Fibroblast of peridontal ligament (primary cell): ENCODE data around the gene CUL7.
A peak's percentile ranks its signal among the peaks of the same experiment; 100 is the strongest.
"Not testable (repeated sequence)": the region's sequence is repeated elsewhere in the genome, so short reads cannot be mapped to it uniquely, and the experiment has no call there.

Experiments used
- DNase-seq: peaks from one replicate; pipeline ENCODE4 v3.0.0-alpha.2; 2010; ENCODE audit errors: extremely low read depth

The CUL7 gene

DNA sequence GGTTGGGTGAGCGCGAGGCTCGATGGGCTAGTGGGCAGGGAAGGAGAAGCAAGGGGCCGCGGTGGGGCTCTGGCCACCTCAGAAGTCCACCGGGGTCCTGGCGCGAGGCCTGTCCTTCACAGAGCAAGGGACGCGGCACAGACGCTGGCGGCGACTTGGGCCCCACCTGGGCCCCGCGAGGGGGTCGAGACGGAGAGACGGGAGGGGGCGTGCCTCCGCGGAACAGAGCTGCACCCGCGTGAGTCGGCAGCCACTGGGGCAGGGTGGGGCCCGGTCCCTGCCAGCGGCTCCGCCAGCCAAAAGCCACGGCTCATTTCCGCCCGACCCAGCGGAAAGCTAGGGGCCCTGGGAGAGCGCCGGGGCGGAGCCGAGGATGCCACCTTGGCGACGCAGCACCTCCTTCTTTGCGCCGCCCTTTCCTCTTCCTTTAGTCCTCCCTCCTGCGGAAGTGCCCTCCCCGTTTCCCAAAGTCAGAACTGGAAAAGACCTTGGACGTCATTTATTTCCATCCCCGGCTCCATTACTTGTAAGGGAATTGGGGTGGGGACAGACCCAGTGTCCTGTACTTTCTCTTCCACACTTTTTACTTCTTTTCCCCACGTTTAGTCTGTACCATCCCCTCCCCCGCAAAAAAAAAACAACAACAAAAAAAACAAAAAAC lies at the start of gene CUL7:
Gene CUL7 (minus strand): TSS at position 307 of the 661 bp plus-strand sequence. CDS start 1,063 bp downstream, outside the sequence.
- peak; percentile 94 for DNase-seq

DNA sequence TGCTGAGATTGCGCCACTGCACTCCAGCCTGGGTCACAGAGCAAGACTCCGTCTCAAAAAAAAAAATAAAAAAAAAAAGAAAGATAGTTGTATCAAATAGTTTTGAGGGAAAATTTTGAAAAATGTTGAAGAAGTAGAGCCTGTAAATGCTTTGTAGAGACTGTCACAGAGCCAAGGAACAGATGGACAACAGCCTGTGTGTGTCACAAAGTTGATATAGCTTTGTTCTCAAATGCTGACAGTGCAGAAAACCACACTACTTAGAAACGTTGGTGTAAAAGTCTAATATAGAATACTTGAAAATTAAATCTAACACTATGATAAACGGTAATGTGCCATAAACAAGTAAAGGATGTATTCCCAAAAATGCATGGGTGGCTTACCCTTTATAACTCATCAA lies 47.8 kb upstream of the CUL7 start:
- DNase-seq: no peak

DNA sequence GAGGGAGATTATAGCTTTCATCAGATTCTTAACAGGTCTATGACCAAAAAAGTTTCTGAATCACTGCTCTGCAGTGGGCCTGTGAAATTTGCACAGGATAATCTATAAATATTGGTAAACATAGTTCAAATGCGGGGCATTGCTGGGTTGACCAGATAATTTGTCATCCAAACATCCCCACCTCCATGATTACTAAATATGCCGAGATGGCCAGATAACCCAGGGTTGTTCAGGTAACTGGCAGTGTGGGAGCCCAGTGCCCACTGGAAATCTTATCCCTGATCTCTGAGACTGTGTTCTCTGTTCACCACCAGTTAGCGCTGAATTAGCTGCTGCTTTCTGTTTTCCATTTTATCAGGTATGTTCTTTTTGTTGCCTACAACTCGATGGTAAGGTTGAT lies 43.9 kb upstream of the CUL7 start:
- DNase-seq: no peak

DNA sequence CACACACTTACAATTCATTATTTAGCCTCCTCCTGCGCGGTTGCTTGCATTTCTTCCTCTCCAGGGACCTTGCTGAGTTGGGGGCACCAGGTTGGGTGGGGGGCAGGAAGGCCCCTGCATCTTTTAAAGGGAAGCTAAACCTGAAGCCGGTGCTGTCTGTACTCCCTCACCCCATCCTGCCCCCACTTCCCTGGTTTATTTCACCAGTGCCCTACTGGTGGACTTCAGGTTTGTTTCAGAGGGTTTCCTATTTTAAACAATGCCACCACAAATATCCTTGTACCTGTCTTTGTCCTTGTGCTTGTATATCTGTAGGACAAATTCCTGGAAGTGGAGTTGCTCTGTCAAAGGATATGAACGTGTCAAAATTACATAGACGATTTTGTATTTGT lies 43.4 kb upstream of the CUL7 start:
- DNase-seq: no peak

DNA sequence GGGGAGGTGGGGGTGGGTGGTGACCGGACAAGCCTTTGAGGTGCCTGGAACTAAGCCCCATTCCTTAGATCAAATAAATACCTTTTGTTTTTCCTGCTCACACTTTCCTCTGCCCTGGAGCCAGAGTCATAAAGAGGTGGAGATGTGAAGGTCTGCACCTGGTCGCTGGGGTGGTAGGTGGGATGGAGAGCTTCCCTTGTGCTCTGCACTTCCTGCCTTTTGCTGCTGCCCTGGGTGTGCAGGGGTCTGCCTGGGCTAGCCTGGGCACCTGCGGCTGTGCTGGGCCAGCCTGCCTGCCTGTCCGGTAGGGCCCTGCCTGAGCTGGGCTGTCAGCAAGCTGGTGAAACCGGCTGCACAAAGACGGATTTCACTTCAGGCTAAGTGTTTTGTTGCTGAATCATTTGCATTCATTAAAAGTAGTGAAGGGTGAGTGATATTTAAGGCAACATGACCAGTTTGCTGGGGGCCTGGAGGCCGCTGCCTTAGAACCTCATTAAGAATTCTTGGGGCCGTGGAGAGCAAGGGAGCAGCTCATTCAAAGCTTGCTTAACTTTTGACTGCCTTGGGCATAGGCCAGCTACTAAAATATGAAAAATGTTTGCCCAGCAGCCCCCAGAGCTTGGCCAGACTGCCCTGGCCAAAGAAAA lies 42.9 kb upstream of the CUL7 start:
- DNase-seq: peak; percentile 94

DNA sequence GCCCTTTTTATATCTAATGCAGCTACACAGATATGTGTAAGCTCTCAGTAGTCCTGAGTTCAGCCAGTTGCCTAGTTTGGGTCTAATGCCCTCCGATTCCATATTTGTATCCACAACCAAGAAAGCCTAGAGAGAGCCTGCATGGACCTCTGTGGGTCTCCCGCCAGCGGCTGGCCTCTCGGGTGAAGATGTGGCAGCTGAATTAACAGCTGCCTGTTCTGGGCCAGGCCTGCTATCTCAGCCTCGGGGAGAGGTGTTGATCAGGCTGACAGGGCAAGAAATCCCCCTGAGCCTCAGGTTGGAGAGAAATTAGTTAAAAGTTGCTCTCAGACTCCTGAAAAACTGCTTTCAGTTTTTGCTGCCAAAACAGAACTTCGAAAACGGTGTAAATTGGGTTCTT lies 42.3 kb upstream of the CUL7 start:
- DNase-seq: no peak

DNA sequence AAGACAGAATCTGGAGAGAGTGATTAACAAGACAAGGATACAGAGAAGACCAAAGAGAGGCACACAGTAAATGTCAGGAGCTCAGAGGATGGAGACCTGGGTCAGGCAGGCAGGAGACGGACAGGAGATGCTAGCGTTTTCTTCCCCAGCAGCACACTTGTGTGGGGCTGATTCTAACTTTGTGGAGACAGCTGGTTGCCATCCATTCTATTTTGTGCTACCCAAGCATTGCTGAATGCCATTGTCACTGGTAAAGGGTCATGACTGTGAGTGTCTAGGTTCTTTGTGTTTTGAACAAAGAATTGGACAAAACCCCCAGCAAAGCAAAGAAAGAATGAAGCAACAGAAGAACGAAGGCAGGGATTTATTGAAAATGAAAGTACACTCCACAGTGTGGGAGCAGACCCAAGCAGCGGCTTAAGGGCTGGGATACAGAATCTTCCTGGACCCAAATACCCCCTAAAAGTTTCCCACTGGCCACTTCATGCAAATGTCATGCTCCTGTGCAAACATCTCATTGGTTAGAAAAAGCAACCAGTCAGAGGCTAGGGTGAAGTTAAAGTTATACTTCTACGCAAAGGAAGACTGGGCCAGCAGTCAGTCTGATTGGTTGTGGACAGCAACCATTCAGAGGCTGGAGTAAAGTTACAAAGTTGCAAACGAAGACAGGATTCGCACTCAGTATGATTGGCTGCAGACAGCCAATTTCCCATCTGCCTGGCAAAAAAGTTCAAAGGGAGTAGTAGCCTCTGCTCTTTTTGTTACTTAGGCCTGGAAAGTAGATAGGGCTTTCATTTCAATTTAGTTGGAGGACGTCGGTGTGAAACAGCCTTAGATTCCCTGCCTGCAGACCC lies 40.0 kb upstream of the CUL7 start:
- DNase-seq: peak; percentile 89

DNA sequence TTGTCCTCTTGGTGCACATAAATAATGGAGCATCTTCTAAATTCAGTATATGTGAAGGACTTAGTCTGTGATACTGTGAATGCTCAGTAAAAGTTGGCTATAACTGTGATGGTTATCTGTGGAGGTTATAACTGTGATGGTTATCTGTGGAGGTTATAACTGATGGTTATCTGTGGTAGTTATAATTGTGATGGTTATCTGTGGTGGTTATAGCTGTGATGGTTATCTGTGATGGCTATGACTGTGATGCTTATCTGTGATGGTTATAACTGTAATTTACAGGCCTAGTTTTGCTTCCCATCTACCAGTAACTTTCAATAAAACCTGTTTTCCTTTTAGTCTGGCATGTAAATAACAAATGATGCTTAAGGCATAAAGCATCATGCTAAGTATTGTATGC lies 39.0 kb upstream of the CUL7 start:
- no peak for DNase-seq

DNA sequence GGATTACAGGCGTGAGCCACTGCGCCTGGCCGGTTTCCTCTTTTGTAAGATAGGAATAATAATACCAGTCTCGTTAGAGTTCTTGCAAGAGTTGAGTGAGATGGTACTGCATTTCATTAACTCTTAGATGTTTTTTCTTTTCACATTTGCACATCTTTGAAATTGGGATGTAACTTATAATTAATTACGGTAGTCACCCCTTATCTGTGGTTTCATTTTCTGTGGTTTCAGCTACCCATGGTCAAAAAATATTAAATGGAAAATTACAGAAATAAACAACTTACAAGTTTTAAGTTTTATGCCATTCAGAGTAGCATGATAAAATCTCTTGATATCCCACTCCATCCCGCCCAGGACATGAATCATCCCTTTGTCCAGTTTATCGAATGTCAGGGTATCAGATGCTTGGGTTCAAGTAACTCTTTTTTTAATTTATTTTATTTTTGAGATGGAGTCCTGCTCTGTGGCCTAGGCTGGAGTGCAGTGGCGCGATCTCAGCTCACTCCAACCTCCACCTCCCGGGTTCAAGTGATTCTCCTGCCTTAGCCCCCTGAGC lies 37.9 kb upstream of the CUL7 start:
- DNase-seq: no peak

DNA sequence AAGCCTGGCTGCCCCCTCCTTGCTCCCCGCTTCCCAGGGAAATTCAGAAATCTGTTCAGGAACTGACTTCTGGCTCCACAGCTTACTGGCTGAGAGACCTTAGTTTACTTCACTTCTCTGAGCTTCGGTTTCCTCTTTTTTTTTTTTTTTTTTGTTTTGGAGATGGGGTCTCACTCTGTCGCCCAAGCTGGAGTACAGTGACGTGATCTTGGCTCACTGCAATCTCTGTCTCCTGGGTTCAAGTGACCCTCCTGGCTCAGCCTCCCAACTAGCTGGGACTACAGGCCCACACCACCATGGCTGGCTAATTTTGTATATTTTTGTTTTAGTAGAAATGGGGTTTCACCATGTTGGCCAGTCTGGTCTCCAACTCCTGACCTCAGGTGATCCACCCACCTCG lies 37.4 kb upstream of the CUL7 start:
- DNase-seq: no peak

DNA sequence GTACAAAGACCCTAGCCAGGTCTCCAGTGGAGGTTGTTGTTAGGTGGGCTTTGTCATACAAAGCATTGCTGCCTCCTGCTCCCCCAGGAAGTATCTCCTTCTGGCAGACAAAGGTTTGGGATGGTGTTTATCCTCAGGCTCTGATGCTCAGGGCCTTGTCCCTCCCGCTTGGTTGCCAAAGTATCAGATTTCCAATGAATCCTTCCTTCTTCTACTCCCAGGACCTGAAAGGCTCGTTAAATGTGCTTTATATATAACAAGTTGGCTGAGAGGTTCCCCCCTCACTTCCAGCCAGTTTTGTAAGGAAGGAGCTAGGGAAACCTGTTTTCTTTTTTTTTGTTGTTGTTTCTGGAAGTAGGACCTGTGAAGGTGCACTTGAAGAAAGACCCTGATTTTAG lies 36.9 kb upstream of the CUL7 start:
- DNase-seq: peak; percentile 35

DNA sequence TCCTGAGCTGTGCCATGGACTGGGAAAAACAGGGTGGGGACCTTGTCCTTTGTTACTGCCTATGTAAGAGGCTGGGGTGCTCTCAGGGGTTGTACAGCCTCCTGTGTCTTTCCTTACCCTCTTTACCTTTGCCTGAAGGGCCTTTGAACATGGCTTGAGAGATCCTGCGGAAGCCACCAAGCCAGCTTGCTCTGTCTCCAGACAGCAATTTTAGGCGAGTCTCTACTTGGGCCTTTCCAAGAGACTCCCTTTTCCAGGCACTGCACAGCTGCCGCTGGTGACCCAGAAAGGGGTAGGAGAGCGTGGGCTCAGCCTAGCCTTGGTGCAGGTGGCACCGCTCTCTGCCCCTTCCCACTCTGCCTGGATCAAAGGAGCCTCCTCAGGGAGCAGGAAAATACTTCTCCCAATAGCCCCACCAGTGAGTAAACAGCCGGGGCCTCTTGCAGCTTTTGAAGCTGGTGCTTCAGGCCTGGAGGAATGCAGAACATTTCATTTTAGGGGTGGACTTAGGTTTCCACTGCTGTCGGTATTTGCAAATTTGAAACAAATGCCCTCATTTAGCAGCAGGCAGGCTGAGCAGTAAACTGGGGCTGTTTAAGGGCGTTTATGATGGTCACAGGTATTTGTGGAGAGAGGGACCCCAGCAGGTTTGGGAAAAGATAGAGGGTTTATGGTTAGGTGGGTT lies 36.4 kb upstream of the CUL7 start:
- peak; percentile 66 for DNase-seq

DNA sequence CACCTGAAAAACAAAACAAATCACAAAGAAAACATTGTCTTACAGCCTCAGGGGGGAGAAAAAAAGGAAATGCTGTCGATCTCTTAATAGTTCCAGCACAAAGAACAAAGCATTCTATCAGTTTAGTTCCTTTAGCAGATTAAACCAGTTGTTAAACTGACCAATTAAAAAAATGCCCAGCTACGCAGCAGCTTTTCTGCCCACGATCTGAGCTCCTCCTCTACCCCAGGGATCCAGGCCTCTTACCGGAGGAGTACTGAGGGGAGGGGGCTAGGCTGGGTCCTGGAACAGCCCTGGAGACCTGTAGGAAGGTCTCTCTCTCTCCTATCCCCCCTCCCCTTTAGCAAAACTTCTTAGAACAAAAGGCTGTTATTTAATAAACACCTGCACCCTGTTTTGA lies 35.8 kb upstream of the CUL7 start:
- DNase-seq: no peak

DNA sequence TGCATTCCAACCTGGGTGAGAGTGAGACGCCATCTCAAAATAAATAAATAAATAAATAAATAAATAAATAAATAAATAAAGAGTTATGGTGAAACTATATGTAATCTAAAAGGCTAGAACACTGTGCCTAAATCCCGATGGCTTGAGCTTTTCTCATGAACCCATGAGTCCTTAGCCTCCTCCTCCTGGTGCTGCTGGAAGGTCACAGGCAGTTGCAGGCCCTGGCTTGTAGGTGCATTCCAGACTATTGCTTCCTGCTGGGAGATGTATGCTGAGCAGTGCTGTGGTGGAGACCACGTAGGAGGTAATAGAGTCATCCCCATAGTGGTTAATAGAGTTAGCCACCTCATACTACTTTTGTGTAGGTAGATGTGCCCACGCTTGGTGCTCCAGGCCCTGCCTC lies 35.0 kb upstream of the CUL7 start:
- DNase-seq: no peak

DNA sequence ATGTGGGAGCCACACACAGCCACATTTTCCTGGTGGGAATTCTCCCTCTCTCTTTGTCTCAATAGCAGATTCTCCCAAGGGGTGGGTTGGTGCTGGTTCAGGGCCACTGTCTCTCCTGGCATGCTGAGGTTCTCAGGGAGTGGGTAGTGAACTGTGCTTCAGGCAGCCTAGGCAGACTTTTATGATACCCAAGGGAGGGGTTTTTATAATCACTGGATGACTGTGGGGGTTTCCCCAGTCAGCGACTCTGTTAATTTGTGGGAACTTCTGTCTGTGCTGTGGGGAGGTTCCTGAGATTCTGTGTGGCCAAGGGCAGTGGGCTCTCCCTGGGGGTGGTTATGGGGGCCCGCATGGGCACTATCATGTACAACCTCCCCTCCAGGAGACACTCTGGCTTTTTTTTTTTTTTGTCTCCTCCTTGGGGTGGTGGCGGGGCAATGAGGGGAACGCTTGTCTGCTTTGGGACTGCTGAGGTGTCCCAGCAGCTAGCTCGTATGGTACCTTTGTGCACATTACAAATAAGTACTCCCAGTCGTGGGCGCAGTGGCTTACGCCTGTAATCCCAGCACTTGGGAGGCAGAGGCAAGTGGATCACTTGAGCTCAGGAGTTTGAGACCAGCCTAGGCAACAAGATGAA lies 32.5 kb upstream of the CUL7 start:
- DNase-seq: no peak

DNA sequence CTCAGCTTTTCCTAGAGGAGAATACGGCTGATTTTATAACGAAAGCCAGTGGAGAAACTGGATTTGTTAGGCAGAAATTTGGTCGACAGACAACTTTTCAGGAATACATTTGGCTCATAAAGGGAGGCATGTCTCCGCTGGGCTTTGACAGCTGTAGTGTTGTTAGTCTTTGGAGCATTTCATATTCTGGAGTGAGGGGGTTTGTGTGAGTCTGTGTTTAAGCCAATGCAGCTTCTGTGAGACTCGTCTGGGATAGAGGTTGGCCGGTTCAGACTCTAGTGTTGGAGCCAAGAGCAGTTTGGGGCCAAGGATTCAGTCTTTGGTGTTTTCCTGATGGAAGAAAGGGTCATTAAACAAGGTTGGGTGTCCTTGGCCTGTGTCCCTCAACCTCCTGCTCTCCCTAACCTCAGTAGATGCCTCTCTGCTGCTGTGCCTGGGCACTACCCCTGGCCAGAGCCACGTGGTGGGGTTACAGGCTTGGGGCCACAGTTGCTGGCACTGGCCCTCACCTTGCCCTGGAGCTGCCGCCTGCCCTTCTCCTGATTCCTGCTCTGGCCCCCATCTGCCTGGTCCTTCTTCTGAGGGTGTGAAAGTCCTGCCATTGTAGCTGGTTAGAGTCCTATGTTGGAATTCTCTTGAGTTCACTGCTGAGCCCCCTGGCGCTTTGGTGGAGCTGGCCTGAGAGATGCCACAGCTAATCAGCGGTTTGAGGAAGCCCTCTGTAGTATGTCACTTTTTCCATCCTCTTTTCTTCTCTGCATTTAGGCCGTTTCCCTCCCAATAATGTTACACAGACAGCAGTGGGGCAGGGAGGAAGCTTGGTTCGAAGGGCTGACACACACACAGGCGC lies 29.4 kb upstream of the CUL7 start:
- no peak for DNase-seq

DNA sequence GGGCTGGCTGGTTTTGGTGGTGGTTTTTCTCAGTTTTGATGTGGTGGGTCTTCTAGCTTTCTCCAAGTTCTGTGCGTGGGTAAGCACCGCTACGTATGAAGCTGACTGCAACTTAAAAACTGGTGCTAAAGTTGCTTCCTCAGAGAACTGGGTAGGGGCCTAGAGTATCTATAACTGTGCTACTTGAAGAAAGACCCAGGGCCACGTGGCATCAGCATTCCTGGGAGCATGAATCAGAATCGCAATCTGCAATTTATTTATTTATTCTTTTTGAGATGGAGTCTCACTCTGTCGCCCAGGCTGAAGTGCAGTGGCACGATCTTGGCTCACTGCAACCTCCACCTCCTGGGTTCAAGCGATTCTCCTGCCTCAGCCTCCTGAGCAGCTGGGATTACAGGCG lies 28.3 kb upstream of the CUL7 start:
- DNase-seq: not testable (repeated sequence)

DNA sequence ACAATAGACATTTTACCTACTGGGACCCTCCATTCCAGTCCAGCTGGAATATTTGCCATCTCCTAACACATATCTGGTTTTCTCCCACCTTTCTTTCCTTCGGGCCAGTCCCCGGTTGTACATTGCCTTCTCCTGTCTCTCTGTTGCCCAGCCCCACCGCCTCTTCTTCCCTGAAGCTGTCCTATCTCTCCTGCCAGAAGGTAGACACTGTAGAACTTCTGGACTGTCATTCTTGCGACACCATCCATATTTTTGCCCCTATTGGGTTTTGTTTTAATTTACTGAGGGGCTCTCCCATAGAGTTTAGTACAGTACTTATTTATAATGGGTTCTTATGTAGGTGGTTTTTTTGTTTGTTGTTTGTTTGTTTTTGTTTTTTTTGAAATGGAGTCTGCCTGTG lies 27.4 kb upstream of the CUL7 start:
- DNase-seq: no peak

DNA sequence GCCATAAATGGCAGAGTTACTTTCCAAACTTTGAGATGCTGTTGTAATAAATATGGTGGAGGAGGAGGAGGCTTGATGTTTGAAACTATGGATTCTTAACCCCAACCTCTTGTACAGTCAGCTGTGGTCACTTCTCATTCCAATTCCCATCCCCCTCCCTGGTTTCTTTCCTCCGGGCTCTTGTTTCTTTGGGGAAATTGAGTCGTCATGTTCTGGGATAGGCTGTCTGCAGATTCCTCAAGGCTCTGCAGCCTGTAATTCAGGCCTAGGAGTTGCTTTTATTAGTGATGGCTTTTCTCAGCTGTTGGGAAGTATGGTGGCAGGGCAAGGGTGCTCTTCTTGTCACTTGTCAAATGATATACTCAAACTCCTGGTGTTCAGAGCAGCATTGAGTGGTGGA lies 25.0 kb upstream of the CUL7 start:
- peak; percentile 74 for DNase-seq

DNA sequence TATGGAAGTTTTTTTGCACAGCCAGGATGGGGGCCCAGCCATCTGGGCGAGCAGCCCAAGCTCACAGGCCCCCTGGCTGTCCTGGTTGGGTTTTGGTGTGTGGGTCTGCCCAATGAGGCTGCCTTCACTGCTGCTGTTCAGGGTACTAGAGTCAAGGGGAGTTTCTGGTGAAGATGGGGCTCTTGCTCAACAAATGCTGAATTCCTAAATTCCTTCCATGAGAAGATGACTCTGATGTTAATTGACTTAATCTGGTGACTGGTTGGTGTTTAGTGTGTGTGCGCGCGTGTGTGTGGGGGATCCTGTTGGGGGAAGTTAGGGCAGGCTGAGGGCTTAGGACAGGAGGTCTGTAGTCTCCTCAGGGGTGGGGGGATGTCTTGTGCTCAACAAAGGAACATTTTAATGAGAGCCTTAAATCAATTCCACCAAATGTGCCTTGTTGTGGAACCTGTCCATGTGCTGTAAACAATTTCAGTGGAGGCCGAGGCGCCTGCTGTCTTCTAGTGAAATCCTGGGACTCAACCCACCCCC lies 24.4 kb upstream of the CUL7 start:
- peak; percentile 64 for DNase-seq
